DOHH2 (cell line): Measurements from ENCODE around the gene LRRC4B.

Experiments used
- EZH2phosphoT487 ChIP-seq: fragments of 200-600 bp; sonication (generic); IDR thresholded peaks from 2 replicates; pipeline ENCODE4 v1.6.1; 2017; ENCODE audit warnings: borderline replicate concordance, mild to moderate bottlenecking, antibody characterized with exemption, low read length, moderate library complexity, mixed read lengths
- TF ChIP-seq, protein P1 (sequence below): fragments of 200-600 bp; sonication (generic); IDR thresholded peaks from one replicate; pipeline ENCODE4 v1.5.1; 2014; ENCODE audit warnings: antibody characterized with exemption, mild to moderate bottlenecking, low read depth, low read length; ENCODE audit not compliant: poor library complexity, severe bottlenecking

- TF ChIP-seq, protein P1, sequence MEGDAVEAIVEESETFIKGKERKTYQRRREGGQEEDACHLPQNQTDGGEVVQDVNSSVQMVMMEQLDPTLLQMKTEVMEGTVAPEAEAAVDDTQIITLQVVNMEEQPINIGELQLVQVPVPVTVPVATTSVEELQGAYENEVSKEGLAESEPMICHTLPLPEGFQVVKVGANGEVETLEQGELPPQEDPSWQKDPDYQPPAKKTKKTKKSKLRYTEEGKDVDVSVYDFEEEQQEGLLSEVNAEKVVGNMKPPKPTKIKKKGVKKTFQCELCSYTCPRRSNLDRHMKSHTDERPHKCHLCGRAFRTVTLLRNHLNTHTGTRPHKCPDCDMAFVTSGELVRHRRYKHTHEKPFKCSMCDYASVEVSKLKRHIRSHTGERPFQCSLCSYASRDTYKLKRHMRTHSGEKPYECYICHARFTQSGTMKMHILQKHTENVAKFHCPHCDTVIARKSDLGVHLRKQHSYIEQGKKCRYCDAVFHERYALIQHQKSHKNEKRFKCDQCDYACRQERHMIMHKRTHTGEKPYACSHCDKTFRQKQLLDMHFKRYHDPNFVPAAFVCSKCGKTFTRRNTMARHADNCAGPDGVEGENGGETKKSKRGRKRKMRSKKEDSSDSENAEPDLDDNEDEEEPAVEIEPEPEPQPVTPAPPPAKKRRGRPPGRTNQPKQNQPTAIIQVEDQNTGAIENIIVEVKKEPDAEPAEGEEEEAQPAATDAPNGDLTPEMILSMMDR: no peak
- no peak for TF ChIP-seq EZH2phosphoT487
Measured at GRCh38 chr19:50559636-50560035, 8.6 kb downstream of the LRRC4B start.
